H1 (cell line): ENCODE data around the gene PGLYRP4. TPM values are rescaled to one million over a fixed set of nuclear protein-coding genes. Genes with fewer than 3 reads are reported as not detected.

Experiments
- CTCF ChIA-PET: fragments of 300-600 bp; sonication (Branson Sonifier 250); formaldehyde crosslinking; loops from one replicate; lab custom pipeline; 2021; ENCODE audit not compliant: partially characterized antibody; lab: Charles Lee
- POLR2A ChIA-PET: fragments of 300-600 bp; sonication (Branson Sonifier 250); formaldehyde crosslinking; loops from one replicate; lab custom pipeline; 2021; ENCODE audit warnings: inconsistent platforms; ENCODE audit not compliant: partially characterized antibody; lab: Charles Lee
- DNase-seq, 2 experiments: peaks; one replicate each; pipeline versions ENCODE4 v3.0.0 to v3.0.0-alpha.2; 2010 to 2022; ENCODE audit warnings: low spot score in 2 of 2, low read depth in 1 of 2, mixed read lengths in 1 of 2
- FAIRE-seq: peaks from 2 replicates; lab custom pipeline; 2011; peaks lifted over from hg19 to GRCh38; lab: Jason Lieb, UNC
- H2AFZ ChIP-seq: 2 replicates; pipeline ENCODE4 v1.8.1; 2012; ENCODE audit warnings: low read length, inconsistent platforms
- H2AK5ac ChIP-seq: 2 replicates; pipeline ENCODE4 v1.6.1; 2013; ENCODE audit warnings: low read depth, low read length
- H2BK120ac ChIP-seq: replicated peaks from 2 replicates; pipeline ENCODE3; 2013; ENCODE audit warnings: low read depth, low read length, inconsistent platforms
- H2BK12ac ChIP-seq: 2 replicates; pipeline ENCODE4 v1.6.1; 2013; ENCODE audit warnings: low read depth, low read length
- H2BK15ac ChIP-seq: 2 replicates; pipeline ENCODE4 v1.6.1; 2013; ENCODE audit warnings: low read length
- H2BK20ac ChIP-seq: 2 replicates; pipeline ENCODE4 v1.6.1; 2013; ENCODE audit warnings: low read length
- H2BK5ac ChIP-seq: 2 replicates; pipeline ENCODE4 v1.6.1; 2013; ENCODE audit warnings: low read depth, low read length
- H3K14ac ChIP-seq: 2 replicates; pipeline ENCODE4 v1.6.1; 2013; ENCODE audit warnings: inconsistent platforms; ENCODE audit not compliant: insufficient read length
- H3K18ac ChIP-seq: 2 replicates; pipeline ENCODE4 v1.6.1; 2013; ENCODE audit warnings: low read length; ENCODE audit errors: extremely low read depth
- H3K23ac ChIP-seq: 2 replicates; pipeline ENCODE4 v1.6.1; 2013; ENCODE audit warnings: inconsistent platforms; ENCODE audit not compliant: insufficient read length
- H3K23me2 ChIP-seq: 2 replicates; pipeline ENCODE4 v1.6.1; 2013; ENCODE audit warnings: low read depth, low read length
- H3K27ac ChIP-seq: 2 replicates; pipeline ENCODE4 v1.6.1; 2011; ENCODE audit warnings: low read depth, low read length, inconsistent platforms
- H3K27me3 ChIP-seq, 4 experiments: replicated peaks in 1 of 4; 1 replicate in 1 of 4; 2 replicates in 3 of 4; pipeline versions ENCODE4 v1.6.1 to v1.8.1; 2011 to 2013; ENCODE audit warnings: low read length in 3 of 4, mild to moderate bottlenecking in 3 of 4, inconsistent platforms in 2 of 4, mixed read lengths in 2 of 4, moderate library complexity in 1 of 4; ENCODE audit not compliant: control insufficient read depth in 3 of 4, insufficient read depth in 3 of 4; ENCODE audit errors: extremely low read depth in 1 of 4
- H3K36me3 ChIP-seq, 4 experiments: 2 replicates each; pipeline versions ENCODE4 v1.6.1 to v1.8.1; 2011 to 2013; ENCODE audit warnings: mild to moderate bottlenecking in 4 of 4, low read length in 3 of 4, moderate library complexity in 2 of 4, control low read depth in 1 of 4, inconsistent platforms in 1 of 4; ENCODE audit not compliant: insufficient read depth in 4 of 4, control insufficient read depth in 2 of 4
- H3K4ac ChIP-seq: replicated peaks from 2 replicates; pipeline ENCODE3; 2013; ENCODE audit warnings: low read length, low read depth, mixed read lengths, inconsistent platforms; ENCODE audit not compliant: insufficient read length
- H3K4me1 ChIP-seq, 4 experiments: replicated peaks in 1 of 4; 1 replicate in 1 of 4; 2 replicates in 3 of 4; pipeline versions ENCODE4 v1.6.1 to v1.8.1; 2011 to 2013; ENCODE audit warnings: low read length in 3 of 4, inconsistent platforms in 2 of 4, mixed read lengths in 1 of 4; ENCODE audit not compliant: insufficient read depth in 4 of 4, control insufficient read depth in 3 of 4
- H3K4me2 ChIP-seq, 2 experiments: 2 replicates each; pipeline versions ENCODE4 v1.6.1 to v1.8.1; 2011 to 2013; ENCODE audit warnings: low read depth in 2 of 2, low read length in 2 of 2, control low read depth in 1 of 2, inconsistent platforms in 1 of 2, mild to moderate bottlenecking in 1 of 2; ENCODE audit not compliant: insufficient read depth in 1 of 2
- H3K4me3 ChIP-seq, 4 experiments: fragments of 200-600, 300-600 bp in 1 of 4; sonication (generic), shearing (Covaris generic), sonication (Bioruptor Twin) in 1 of 4; 2 replicates each; pipeline versions ENCODE4 v1.5.1 to v1.8.1; 2011 to 2016; ENCODE audit warnings: low read length in 4 of 4, low read depth in 3 of 4, control low read depth in 2 of 4, inconsistent platforms in 2 of 4, mild to moderate bottlenecking in 2 of 4, mixed read lengths in 1 of 4, moderate library complexity in 1 of 4; ENCODE audit not compliant: insufficient read depth in 2 of 4; ENCODE audit errors: extremely low read depth in 1 of 4
- H3K56ac ChIP-seq: replicated peaks from 2 replicates; pipeline ENCODE3; 2013; ENCODE audit warnings: low read depth, mild to moderate bottlenecking, mixed read lengths, low read length, inconsistent platforms; ENCODE audit not compliant: insufficient read length
- H3K79me1 ChIP-seq: 2 replicates; pipeline ENCODE4 v1.6.1; 2013; ENCODE audit warnings: low read depth, low read length, control low read depth
- H3K79me2 ChIP-seq, 2 experiments: 2 replicates each; pipeline versions ENCODE4 v1.6.1 to v1.8.1; 2012 to 2013; ENCODE audit warnings: low read length in 2 of 2, mild to moderate bottlenecking in 2 of 2, inconsistent platforms in 1 of 2; ENCODE audit not compliant: insufficient read depth in 2 of 2, control insufficient read depth in 1 of 2
- H3K9ac ChIP-seq, 4 experiments: replicated peaks in 1 of 4; 1 replicate in 1 of 4; 2 replicates in 3 of 4; pipeline versions ENCODE4 v1.6.1 to v1.8.1; 2011 to 2013; ENCODE audit warnings: low read depth in 3 of 4, low read length in 3 of 4, control low read depth in 2 of 4, mild to moderate bottlenecking in 2 of 4, moderate library complexity in 2 of 4, inconsistent platforms in 1 of 4; ENCODE audit errors: extremely low read depth in 1 of 4
- H3K9me3 ChIP-seq, 2 experiments: 2 replicates each; pipeline versions ENCODE4 v1.6.1 to v1.8.1; 2012 to 2013; ENCODE audit warnings: mild to moderate bottlenecking in 2 of 2, moderate library complexity in 2 of 2, control low read depth in 1 of 2, inconsistent platforms in 1 of 2, low read depth in 1 of 2, low read length in 1 of 2, mixed read lengths in 1 of 2; ENCODE audit not compliant: insufficient read depth in 2 of 2
- H4K20me1 ChIP-seq, 2 experiments: replicated peaks in 1 of 2; 2 replicates each; pipeline versions ENCODE3 to v1.8.1; 2011 to 2013; ENCODE audit warnings: inconsistent platforms in 2 of 2, low read length in 2 of 2, mild to moderate bottlenecking in 1 of 2; ENCODE audit not compliant: insufficient read depth in 2 of 2, control insufficient read depth in 1 of 2
- H4K5ac ChIP-seq: 2 replicates; pipeline ENCODE4 v1.6.1; 2013; ENCODE audit warnings: low read length, low read depth, mixed read lengths, inconsistent platforms; ENCODE audit not compliant: insufficient read length
- H4K8ac ChIP-seq: 2 replicates; pipeline ENCODE4 v1.8.0; 2013; ENCODE audit warnings: mild to moderate bottlenecking, moderate library complexity, low read length, inconsistent platforms; ENCODE audit not compliant: insufficient read depth; ENCODE audit errors: extremely low read depth
- H4K91ac ChIP-seq: replicated peaks from 2 replicates; pipeline ENCODE3; 2013; ENCODE audit warnings: low read length, mixed read lengths, inconsistent platforms; ENCODE audit not compliant: insufficient read length
- CHD1 ChIP-seq: IDR thresholded peaks from 2 replicates; pipeline ENCODE4 v1.6.1; 2012; ENCODE audit warnings: low read depth, low read length, improper control_type of control experiment
- CTCF ChIP-seq, 3 experiments: IDR thresholded peaks; 1 replicate in 2 of 3; 2 replicates in 1 of 3; pipeline versions ENCODE4 v1.5.1 to v1.6.1; 2011; ENCODE audit warnings: low read length in 3 of 3, mild to moderate bottlenecking in 3 of 3, inconsistent platforms in 2 of 3, low read depth in 1 of 3, moderate library complexity in 1 of 3; ENCODE audit not compliant: insufficient read depth in 1 of 3; ENCODE audit errors: control extremely low read depth in 1 of 3
- EP300 ChIP-seq, 2 experiments: IDR thresholded peaks; 1 replicate in 1 of 2; 2 replicates in 1 of 2; pipeline ENCODE4 v1.6.1; 2011 to 2012; ENCODE audit warnings: low read depth in 2 of 2, low read length in 2 of 2, mild to moderate bottlenecking in 2 of 2, borderline replicate concordance in 1 of 2, inconsistent platforms in 1 of 2, moderate library complexity in 1 of 2
- FOSL1 ChIP-seq: IDR thresholded peaks from 2 replicates; pipeline ENCODE4 v1.6.1; 2011; ENCODE audit warnings: mild to moderate bottlenecking, low read depth, low read length, moderate library complexity; ENCODE audit not compliant: insufficient read depth
- HDAC2 ChIP-seq, 2 experiments: fragments of 300-600 bp in 1 of 2; sonication (generic) in 1 of 2; IDR thresholded peaks; 2 replicates each; pipeline ENCODE4 v1.6.1; 2011 to 2012; ENCODE audit warnings: low read depth in 2 of 2, low read length in 2 of 2, mild to moderate bottlenecking in 2 of 2, moderate library complexity in 2 of 2, borderline replicate concordance in 1 of 2, inconsistent platforms in 1 of 2
- HDAC6 ChIP-seq: IDR thresholded peaks from one replicate; pipeline ENCODE4 v1.7.1; 2012; ENCODE audit warnings: low read depth, mild to moderate bottlenecking, inconsistent platforms, low read length, moderate library complexity
- RAD21 ChIP-seq, 2 experiments: IDR thresholded peaks in 1 of 2; conservative IDR thresholded peaks in 1 of 2; 2 replicates each; pipeline ENCODE4 v1.6.1; 2011; ENCODE audit warnings: low read depth in 2 of 2, low read length in 2 of 2, improper control_type of control experiment in 1 of 2, inconsistent platforms in 1 of 2, mild to moderate bottlenecking in 1 of 2, moderate library complexity in 1 of 2
- WGBS, 2 experiments: shearing (Covaris generic) in 1 of 2; methylation state at CpG; one replicate each; pipeline versions ENCODE4 v1.1.6 to v1.1.7; 2013 to 2015; ENCODE audit warnings: low lambda C conversion rate in 2 of 2, mixed read lengths in 2 of 2, inconsistent platforms in 1 of 2, low coverage in 1 of 2, missing lambda C conversion rate in 1 of 2; ENCODE audit not compliant: insufficient replicate concordance in 2 of 2, insufficient coverage in 1 of 2, insufficient read length in 1 of 2; ENCODE audit errors: extremely low coverage in 1 of 2, missing lambda C conversion rate in 1 of 2; 5-methylcytosine and 5-hydroxymethylcytosine counted together
- polyA plus RNA-seq, 7 experiments: library from polyadenylated mRNA; depleted of rRNA in 3 of 7; stranded (reverse) in 5 of 7; unstranded in 2 of 7; fragments of >200 nt in 5 of 7; fragments of 200-250 nt in 2 of 7; gene quantifications; 1 replicate in 5 of 7; 2 replicates in 1 of 7; 4 replicates in 1 of 7; pipeline versions ENCODE4 v1.2.1 to v1.2.3, GENCODE V29; 2011 to 2013; ENCODE audit warnings: missing spikeins in 2 of 7, mixed read lengths in 2 of 7
- total RNA-seq: library from RNA; stranded (reverse); fragmentation: NEBNext Ultra II Directional; extraction: Animal tissue kit (Norgen Biotek cat#: 25700); gene quantifications from 2 replicates; pipeline ENCODE4 v1.2.1, GENCODE V29; 2021

The PGLYRP4 gene
- total and polyA plus RNA-seq, 2 of the 8 experiments (the other 6 are each of a cell fraction or from before 2014, with no cell fraction given): not detected

- H3K4ac ChIP-seq: no peak overlapping the region
- POLR2A ChIA-PET: interaction anchor here (0.6 kb wide), 1 partner anchor 67 kb away, joined by 3 read pairs; no protein-coding TSS in a partner anchor
These were observed 59.9 kb downstream of the PGLYRP4 start for GRCh38 chr1:153288634-153289275.

More at GRCh38 chr1:153288634-153289275, 59.9 kb downstream of the PGLYRP4 start:
- Histone ChIP-seq H3K9me3 (no peaks in the 10 kb centered on the region), H4K20me1 (no peaks in the 10 kb centered on the region), H2BK5ac (no peak overlapping the region), H4K8ac (no peak overlapping the region), H3K79me1 (no peaks in the 10 kb centered on the region), H3K79me2 (no peaks in the 10 kb centered on the region), H4K91ac (no peak overlapping the region), H2AK5ac (no peak overlapping the region), H3K4me2 (no peak overlapping the region), H2BK12ac (0 out of 2 replicates have a peak overlapping the region, but pooled peaks have one; percentile 60), H3K23me2 (peaks cover 2% of the 10 kb centered on the region; the same call in 1 of the 2 replicates), H3K27me3 (no peaks in the 10 kb centered on the region; a peak in 1 of 7 replicates), H2BK120ac (no peak overlapping the region), H2BK15ac (no peak overlapping the region), H3K36me3 (no peaks in the 10 kb centered on the region), H3K9ac (no peak overlapping the region), H2BK20ac (no peak overlapping the region), H3K18ac (no peak overlapping the region), H4K5ac (no peak overlapping the region), H3K14ac (no peak overlapping the region), H2AFZ (no peak overlapping the region), H3K56ac (no peak overlapping the region), H3K4me1 (peaks cover 0 to 5% (median 2%) of the 10 kb centered on the region in 4 experiments; a peak in 3 of 7 replicates), H3K23ac (no peak overlapping the region), H3K4me3 (no peak overlapping the region), H3K27ac (no peak overlapping the region)
- TF ChIP-seq RAD21 (IDR thresholded peaks at IDR 0.05 in 1 of 2, conservative IDR thresholded peaks at IDR 0.05 in 1 of 2; ENCODE audit: low read depth in 2 of 2, low read length in 2 of 2) (peak; percentile 58 to 70), FOSL1 (no peak), HDAC2 (IDR thresholded peaks at IDR 0.05; ENCODE audit: borderline replicate concordance in 1 of 2, low read depth in 2 of 2, low read length in 2 of 2) (no peak), CHD1 (no peak), CTCF (IDR thresholded peaks at IDR 0.05; ENCODE audit: control extremely low read depth in 1 of 3, insufficient read depth in 1 of 3, low read depth in 1 of 3, low read length in 3 of 3) (peak; percentile 87 to 94 (median 92)), EP300 (IDR thresholded peaks at IDR 0.05; ENCODE audit: borderline replicate concordance in 1 of 2, low read depth in 2 of 2, low read length in 2 of 2) (no peak), HDAC6 (no peak)
- FAIRE-seq (no peak), DNase-seq (peak; percentile 17 to 92)
- 64% methylated on average over 11 of the region's 11 CpGs; no CpG with 5 or more reads in 1 of the 2 experiments for WGBS, 2 experiments
- CTCF ChIA-PET: interaction anchor here (0.6 to 3.2 kb wide), 25 partner anchors 8 to 295 kb away, joined by 3 to 14 read pairs (median 4); partner anchors contain the start of gene LORICRIN
